ENCODE data around the gene DDX24.
A peak's percentile ranks its signal among the peaks of the same experiment; 100 is the strongest.

Gene DDX24

GRCh38 chr14:94058128-94058673 is 22.8 kb downstream of the DDX24 start:
- DNase-seq (ENCODE audit: low spot score in 2 of 2) = no peak
- H3K4me3 ChIP-seq = no peak overlapping the region
- no peaks in the 10 kb centered on the region for H3K27me3 ChIP-seq (ENCODE audit: low read depth)
- in situ Hi-C loops (cut with MboI; ENCODE audit: low sequenced_read_pairs) = no loop called here
- H3K36me3 ChIP-seq (replicated peaks) = peaks cover 93% of the 10 kb centered on the region
- H3K4me1 ChIP-seq = 0 out of 2 replicates have a peak, but pooled peaks cover 3% of the 10 kb centered on the region
- H3K9me3 ChIP-seq = no peaks in the 10 kb centered on the region

- Histone ChIP-seq H3K27me3 (ENCODE audit: low read depth) (no peaks in the 10 kb centered on the region), H3K9me3 (no peaks in the 10 kb centered on the region), H3K36me3 (replicated peaks) (peaks cover 94% of the 10 kb centered on the region), H3K4me1 (no peaks in the 10 kb centered on the region), H3K4me3 (no peak overlapping the region)
- no peak for DNase-seq (ENCODE audit: low spot score in 2 of 2)
- in situ Hi-C loops (cut with MboI; ENCODE audit: low sequenced_read_pairs) = no loop called here
These were observed 24.3 kb downstream of the DDX24 start for GRCh38 chr14:94056579-94057308.

- no peaks in the 10 kb centered on the region for H3K9me3 ChIP-seq
- no peak overlapping the region for H3K4me3 ChIP-seq
- no peak for DNase-seq (ENCODE audit: low spot score in 2 of 2)
- H3K27me3 ChIP-seq (ENCODE audit: low read depth) = no peaks in the 10 kb centered on the region
- H3K4me1 ChIP-seq = no peaks in the 10 kb centered on the region
- H3K36me3 ChIP-seq (replicated peaks) = peaks cover 94% of the 10 kb centered on the region
- in situ Hi-C loops (cut with MboI; ENCODE audit: low sequenced_read_pairs) = no loop called here
These were observed 26.1 kb downstream of the DDX24 start for GRCh38 chr14:94054936-94055335.

- no peaks in the 10 kb centered on the region for H3K9me3 ChIP-seq
- no peaks in the 10 kb centered on the region for H3K27me3 ChIP-seq (ENCODE audit: low read depth)
- DNase-seq (ENCODE audit: low spot score in 2 of 2) = no peak
- H3K36me3 ChIP-seq (replicated peaks) = peaks cover 94% of the 10 kb centered on the region
- no peak overlapping the region for H3K4me3 ChIP-seq
- in situ Hi-C loops (cut with MboI; ENCODE audit: low sequenced_read_pairs) = no loop called here
- H3K4me1 ChIP-seq = peaks cover 1% of the 10 kb centered on the region
These were observed 26.6 kb downstream of the DDX24 start for GRCh38 chr14:94054401-94054800.

GRCh38 chr14:94052662-94053061 is 28.3 kb downstream of the DDX24 start:
- no peak for DNase-seq (ENCODE audit: low spot score in 2 of 2)
- H3K9me3 ChIP-seq = no peaks in the 10 kb centered on the region
- H3K36me3 ChIP-seq (replicated peaks) = peaks cover 91% of the 10 kb centered on the region
- no peaks in the 10 kb centered on the region for H3K27me3 ChIP-seq (ENCODE audit: low read depth)
- no peak overlapping the region for H3K4me3 ChIP-seq
- peaks cover 13% of the 10 kb centered on the region for H3K4me1 ChIP-seq
- in situ Hi-C loops (cut with MboI; ENCODE audit: low sequenced_read_pairs) = no loop called here

- H3K4me3 ChIP-seq = no peak overlapping the region
- in situ Hi-C loops (cut with MboI; ENCODE audit: low sequenced_read_pairs) = no loop called here
- DNase-seq (ENCODE audit: low spot score in 2 of 2) = no peak
- H3K9me3 ChIP-seq = no peaks in the 10 kb centered on the region
- H3K4me1 ChIP-seq = peaks cover 13% of the 10 kb centered on the region
- H3K36me3 ChIP-seq (replicated peaks) = peaks cover 91% of the 10 kb centered on the region
- no peaks in the 10 kb centered on the region for H3K27me3 ChIP-seq (ENCODE audit: low read depth)
These were observed 28.8 kb downstream of the DDX24 start for GRCh38 chr14:94052199-94052598.

- no peaks in the 10 kb centered on the region for H3K27me3 ChIP-seq (ENCODE audit: low read depth)
- in situ Hi-C loops (cut with MboI; ENCODE audit: low sequenced_read_pairs) = no loop called here
- no peak overlapping the region for H3K4me3 ChIP-seq
- no peak for DNase-seq (ENCODE audit: low spot score in 2 of 2)
- H3K36me3 ChIP-seq (replicated peaks) = peaks cover 91% of the 10 kb centered on the region
- no peaks in the 10 kb centered on the region for H3K9me3 ChIP-seq
- H3K4me1 ChIP-seq = peaks cover 13% of the 10 kb centered on the region
These were observed 29.2 kb downstream of the DDX24 start for GRCh38 chr14:94051779-94052178.

- in situ Hi-C loops (cut with MboI; ENCODE audit: low sequenced_read_pairs) = no loop called here
- DNase-seq (ENCODE audit: low spot score in 2 of 2) = peak in 1 of 2 experiments; percentile 46
- Histone ChIP-seq H3K27me3 (ENCODE audit: low read depth) (no peaks in the 10 kb centered on the region), H3K36me3 (replicated peaks) (peaks cover 88% of the 10 kb centered on the region), H3K4me3 (no peak overlapping the region), H3K9me3 (no peaks in the 10 kb centered on the region), H3K4me1 (peaks cover 13% of the 10 kb centered on the region)
These were observed 29.9 kb downstream of the DDX24 start for GRCh38 chr14:94051115-94051514.

- Histone ChIP-seq H3K9me3 (no peaks in the 10 kb centered on the region), H3K4me1 (peaks cover 13% of the 10 kb centered on the region), H3K27me3 (ENCODE audit: low read depth) (no peaks in the 10 kb centered on the region), H3K4me3 (no peak overlapping the region), H3K36me3 (replicated peaks) (peaks cover 84% of the 10 kb centered on the region)
- in situ Hi-C loops (cut with MboI; ENCODE audit: low sequenced_read_pairs) = no loop called here
- DNase-seq (ENCODE audit: low spot score in 2 of 2) = no peak
These were observed 30.6 kb downstream of the DDX24 start for GRCh38 chr14:94050231-94050880.

- Histone ChIP-seq H3K9me3 (no peaks in the 10 kb centered on the region), H3K4me3 (no peak overlapping the region), H3K27me3 (ENCODE audit: low read depth) (no peaks in the 10 kb centered on the region), H3K36me3 (replicated peaks) (peaks cover 83% of the 10 kb centered on the region), H3K4me1 (peaks cover 13% of the 10 kb centered on the region)
- DNase-seq (ENCODE audit: low spot score in 2 of 2) = no peak
- in situ Hi-C loops (cut with MboI; ENCODE audit: low sequenced_read_pairs) = no loop called here
These were observed 31.4 kb downstream of the DDX24 start for GRCh38 chr14:94049625-94050023.

GRCh38 chr14:94048691-94049624 is 32.0 kb downstream of the DDX24 start:
- Histone ChIP-seq H3K4me1 (peaks cover 13% of the 10 kb centered on the region), H3K9me3 (no peaks in the 10 kb centered on the region), H3K4me3 (no peak overlapping the region), H3K27me3 (ENCODE audit: low read depth) (no peaks in the 10 kb centered on the region), H3K36me3 (replicated peaks) (peaks cover 76% of the 10 kb centered on the region)
- peak; percentile 91 to 94 for DNase-seq (ENCODE audit: low spot score in 2 of 2)
- in situ Hi-C loops (cut with MboI; ENCODE audit: low sequenced_read_pairs) = no loop called here

- Histone ChIP-seq H3K27me3 (ENCODE audit: low read depth) (no peaks in the 10 kb centered on the region), H3K36me3 (replicated peaks) (peaks cover 71% of the 10 kb centered on the region)
- in situ Hi-C loops (cut with MboI; ENCODE audit: low sequenced_read_pairs) = no loop called here
These were observed 33.4 kb downstream of the DDX24 start for GRCh38 chr14:94047581-94047980.

GRCh38 chr14:94046696-94047250 is 34.2 kb downstream of the DDX24 start:
- no peak overlapping the region for H3K4me3 ChIP-seq
- H3K4me1 ChIP-seq = peaks cover 13% of the 10 kb centered on the region
- H3K9me3 ChIP-seq = no peaks in the 10 kb centered on the region
- H3K27me3 ChIP-seq (ENCODE audit: low read depth) = no peaks in the 10 kb centered on the region
- in situ Hi-C loops (cut with MboI; ENCODE audit: low sequenced_read_pairs) = no loop called here
- no peak for DNase-seq (ENCODE audit: low spot score in 2 of 2)
- H3K36me3 ChIP-seq (replicated peaks) = peaks cover 63% of the 10 kb centered on the region

More at GRCh38 chr14:94047581-94047980, 33.4 kb downstream of the DDX24 start:
- peaks cover 13% of the 10 kb centered on the region for H3K4me1 ChIP-seq
- H3K9me3 ChIP-seq = no peaks in the 10 kb centered on the region
- no peak overlapping the region for H3K4me3 ChIP-seq
- no peak for DNase-seq (ENCODE audit: low spot score in 2 of 2)
